Right kidney (tissue), 9 donors: Measurements from ENCODE around the gene SEMA3G.
A peak's percentile ranks its signal among the peaks of the same experiment; 100 is the strongest.

Source experiments
- DNase-seq: peaks from one replicate; pipeline ENCODE4 v3.0.0-alpha.2; 2016
- long read RNA-seq, 8 donors: transcript quantifications; one replicate each; lab custom pipeline, GENCODE V29; 2026

Gene SEMA3G
- long read RNA-seq, donor 1 = 0 reads
- long read RNA-seq, donor 2 = 0 reads
- long read RNA-seq, donor 3, partial matches to known transcripts = 17 of 17 reads
- long read RNA-seq, donor 3, other reads (novel, unspliced or antisense) = 0 of 17 reads
- long read RNA-seq, donor 4 = 0 reads
- long read RNA-seq, donor 5 = 0 reads
- long read RNA-seq, donor 6, full-length matches to known transcripts = 1 of 6 reads
- long read RNA-seq, donor 6, partial matches to known transcripts = 5 of 6 reads
- long read RNA-seq, donor 6, other reads (novel, unspliced or antisense) = 0 of 6 reads
- long read RNA-seq, donor 7 = 0 reads
- long read RNA-seq, donor 8, partial matches to known transcripts = 48 of 48 reads
- long read RNA-seq, donor 8, other reads (novel, unspliced or antisense) = 0 of 48 reads

GRCh38 chr3:52444860-52445793 lies at the start of gene SEMA3G:
TSS of gene SEMA3G (minus strand) at chr3:52445103. CDS start at chr3:52445027, 76 bp downstream.
- peak; percentile 35 for DNase-seq

DNA sequence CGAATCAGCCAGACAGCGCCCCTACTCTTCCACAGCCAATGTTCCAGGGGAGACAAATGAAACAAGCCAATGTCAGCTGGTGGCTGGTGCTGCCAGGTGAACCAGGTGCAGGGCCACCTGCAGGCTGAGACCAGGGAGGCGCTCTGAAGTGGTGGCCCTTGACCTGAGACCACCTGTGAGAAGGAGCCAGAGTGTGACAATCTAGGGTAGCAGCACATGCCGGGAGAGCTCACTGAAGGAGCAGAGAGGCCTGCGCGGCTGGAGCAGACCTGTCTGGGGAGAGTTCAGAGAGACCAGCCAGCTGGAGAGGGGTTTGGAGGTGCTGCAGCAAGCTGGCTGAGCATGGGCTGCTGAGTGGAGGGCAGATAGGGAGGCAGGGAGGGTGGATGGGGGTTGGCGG lies 49.5 kb upstream of the SEMA3G start:
- DNase-seq = no peak

DNA sequence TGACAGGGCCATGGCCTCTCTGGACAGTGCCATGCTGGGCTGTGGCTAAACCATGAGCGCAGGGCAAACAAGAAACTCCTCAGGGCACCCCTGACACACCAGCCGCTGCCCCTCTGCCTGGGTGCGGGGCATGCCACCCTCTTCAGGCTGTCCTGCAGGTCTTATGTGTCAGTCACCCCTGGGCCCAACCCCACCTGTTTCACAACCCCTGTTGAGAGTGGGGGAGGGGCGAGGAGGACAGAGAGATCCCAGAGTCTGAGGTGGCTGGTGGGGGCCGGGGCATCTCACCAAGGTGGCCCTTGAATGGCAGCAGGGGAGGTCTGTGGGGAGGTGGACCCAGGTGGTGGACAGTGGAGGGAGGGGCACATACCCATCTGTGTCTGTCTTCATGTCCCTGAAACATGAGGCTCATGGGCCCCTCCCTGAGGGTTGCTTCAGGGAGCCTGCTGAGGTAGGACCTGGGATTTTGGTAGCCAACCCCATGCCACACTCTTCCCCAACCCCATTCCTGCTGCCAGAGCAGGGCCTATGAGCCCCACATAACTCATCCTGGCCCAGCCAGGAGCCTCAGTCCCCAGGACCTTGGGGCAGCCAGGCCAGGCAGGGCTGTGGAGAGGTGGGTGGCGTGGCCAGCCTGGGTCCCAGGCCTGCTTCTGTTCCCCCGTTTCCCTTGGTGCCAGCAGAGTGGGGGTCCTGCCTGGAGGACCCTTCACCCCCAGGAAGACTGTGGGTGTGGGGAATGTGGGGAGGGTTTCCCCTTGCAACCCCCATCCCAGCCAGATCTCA lies 48.5 kb upstream of the SEMA3G start:
- no peak for DNase-seq

- DNase-seq = no peak
Measured at GRCh38 chr3:52492059-52492458, 47.2 kb upstream of the SEMA3G start.

DNA sequence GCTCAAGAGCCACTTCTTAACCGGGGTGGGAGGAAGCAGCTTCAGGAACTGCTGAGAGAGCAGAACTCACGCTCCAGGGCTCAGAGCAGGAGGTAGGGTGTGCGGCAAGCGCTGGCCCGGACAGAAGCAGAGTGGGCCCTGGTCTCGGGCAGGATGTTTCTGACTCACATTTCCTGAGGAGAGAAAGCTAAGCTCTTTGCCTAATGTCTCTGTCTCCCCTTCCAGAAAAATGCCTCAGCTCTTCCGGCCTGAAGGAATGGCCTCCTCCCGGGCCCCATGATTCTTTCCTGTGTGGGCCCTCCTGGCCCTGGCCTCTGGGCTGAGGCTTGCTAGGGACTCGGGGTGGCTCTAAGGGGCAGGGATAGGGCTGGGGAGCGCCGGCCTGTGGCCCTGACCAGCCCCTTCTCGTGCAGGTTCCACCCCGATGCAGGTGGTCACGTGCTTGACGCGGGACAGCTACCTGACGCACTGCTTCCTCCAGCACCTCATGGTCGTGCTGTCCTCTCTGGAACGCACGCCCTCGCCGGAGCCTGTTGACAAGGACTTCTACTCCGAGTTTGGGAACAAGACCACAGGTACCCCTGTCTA lies 46.1 kb upstream of the SEMA3G start:
- DNase-seq = no peak

- DNase-seq = no peak
Measured at GRCh38 chr3:52490035-52490938, 45.4 kb upstream of the SEMA3G start.

DNA sequence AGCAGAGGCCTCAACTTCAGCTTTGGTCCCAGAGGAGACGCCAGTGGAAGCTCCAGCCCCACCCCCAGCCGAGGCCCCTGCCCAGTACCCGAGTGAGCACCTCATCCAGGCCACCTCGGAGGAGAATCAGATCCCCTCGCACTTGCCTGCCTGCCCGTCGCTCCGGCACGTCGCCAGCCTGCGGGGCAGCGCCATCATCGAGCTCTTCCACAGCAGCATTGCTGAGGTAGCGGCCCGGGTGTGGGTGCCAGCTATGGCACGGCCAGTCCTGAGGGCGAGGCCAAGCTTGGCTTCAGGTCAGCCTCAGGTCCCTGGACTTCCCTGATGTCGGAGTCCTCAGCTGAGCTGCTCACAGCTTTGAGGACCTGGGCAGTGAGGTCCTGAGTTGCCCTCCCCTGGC lies 44.5 kb upstream of the SEMA3G start:
- no peak for DNase-seq

GRCh38 chr3:52488746-52489145 lies 43.8 kb upstream of the SEMA3G start:
- no peak for DNase-seq

GRCh38 chr3:52487788-52488691 lies 43.1 kb upstream of the SEMA3G start:
- no peak for DNase-seq

DNA sequence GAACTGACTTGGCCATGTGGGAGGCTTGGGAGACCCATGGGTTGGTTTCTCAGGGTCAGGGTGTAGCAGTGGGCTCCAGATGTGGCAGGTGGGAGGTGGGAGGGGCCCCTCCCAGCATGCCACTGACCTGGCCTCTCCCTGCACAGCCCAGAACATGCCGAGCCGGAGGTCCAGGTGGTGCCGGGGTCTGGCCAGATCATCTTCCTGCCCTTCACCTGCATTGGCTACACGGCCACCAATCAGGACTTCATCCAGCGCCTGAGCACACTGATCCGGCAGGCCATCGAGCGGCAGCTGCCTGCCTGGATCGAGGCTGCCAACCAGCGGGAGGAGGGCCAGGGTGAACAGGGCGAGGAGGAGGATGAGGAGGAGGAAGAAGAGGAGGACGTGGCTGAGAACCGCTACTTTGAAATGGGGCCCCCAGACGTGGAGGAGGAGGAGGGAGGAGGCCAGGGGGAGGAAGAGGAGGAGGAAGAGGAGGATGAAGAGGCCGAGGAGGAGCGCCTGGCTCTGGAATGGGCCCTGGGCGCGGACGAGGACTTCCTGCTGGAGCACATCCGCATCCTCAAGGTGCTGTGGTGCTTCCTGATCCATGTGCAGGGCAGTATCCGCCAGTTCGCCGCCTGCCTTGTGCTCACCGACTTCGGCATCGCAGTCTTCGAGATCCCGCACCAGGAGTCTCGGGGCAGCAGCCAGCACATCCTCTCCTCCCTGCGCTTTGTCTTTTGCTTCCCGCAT lies 42.3 kb upstream of the SEMA3G start:
- DNase-seq = no peak

- no peak for DNase-seq
Measured at GRCh38 chr3:52484680-52485461, 40.0 kb upstream of the SEMA3G start.

DNA sequence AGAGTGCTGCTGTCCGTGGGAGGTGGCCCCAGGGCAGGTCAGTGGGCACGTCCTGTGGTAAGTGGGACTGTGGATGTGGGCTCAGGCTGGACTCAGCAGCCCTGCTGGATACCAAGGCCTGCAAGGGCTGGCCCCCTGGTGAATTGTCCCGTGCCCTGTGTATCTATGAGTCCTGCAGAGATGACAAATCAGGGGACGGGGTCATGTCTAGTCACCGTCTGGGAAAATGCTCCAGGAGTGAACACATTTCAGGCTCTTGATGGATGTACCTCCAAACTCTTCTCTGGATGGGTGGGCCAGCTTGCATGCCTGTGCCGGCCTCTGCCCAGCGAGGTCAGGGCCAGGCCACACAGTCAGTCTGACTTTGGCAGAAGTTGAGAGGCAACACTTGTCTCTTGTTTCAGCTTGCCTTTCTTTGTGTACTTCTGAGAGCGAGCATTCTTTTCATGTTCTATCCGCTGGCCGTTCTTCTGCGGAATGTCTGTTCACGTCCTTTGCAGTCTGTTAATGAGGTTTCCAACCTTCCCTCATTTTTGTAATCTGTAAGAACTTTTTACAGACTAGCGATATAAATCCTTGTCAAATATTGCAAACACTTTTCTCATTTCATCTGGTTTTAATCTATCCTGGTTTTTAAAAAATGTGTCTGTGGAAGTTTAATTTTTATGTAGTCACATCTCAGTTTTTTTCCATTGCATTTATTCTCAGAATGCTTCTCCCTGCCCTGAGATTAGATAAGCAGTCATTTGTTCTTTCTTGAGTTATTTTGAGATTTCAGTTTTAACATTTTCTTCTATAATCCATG lies 38.9 kb upstream of the SEMA3G start:
- no peak for DNase-seq

GRCh38 chr3:52483081-52483480 lies 38.2 kb upstream of the SEMA3G start:
- DNase-seq = no peak

DNA sequence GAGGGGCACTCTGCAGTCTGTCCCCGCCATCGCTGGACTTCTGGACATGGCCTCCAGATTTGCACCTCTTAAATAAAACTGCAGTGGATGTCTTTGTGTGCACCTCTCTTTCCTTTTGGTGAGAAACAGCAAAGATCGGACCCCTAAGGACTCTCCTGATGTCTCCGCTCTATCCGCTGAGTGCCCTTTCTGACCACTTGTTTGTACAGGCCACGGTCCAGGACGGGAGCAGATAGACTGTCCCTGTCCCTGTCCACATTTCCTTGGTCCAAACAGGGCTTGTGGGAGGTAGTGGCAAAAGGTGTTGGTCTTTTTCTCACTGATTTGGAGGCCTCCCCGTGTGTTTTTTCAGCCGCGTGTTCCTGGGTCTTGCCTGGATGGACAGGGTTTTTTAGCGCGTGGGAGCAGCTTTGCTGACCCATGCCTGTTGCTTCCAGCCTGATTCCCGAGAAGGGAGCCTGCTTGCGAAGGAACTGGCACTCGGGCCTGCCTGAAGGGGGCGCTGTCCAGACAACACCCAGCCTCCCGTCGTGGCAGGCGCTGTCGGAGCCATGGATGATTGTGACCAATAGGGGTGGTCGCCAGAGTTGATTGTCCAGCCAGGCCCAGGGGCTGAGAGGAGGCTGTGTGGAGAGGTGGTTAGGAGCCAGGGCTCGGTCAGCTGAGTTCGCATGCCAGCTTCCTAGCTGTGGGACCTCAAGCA lies 37.1 kb upstream of the SEMA3G start:
- DNase-seq = no peak

- no peak for DNase-seq
Measured at GRCh38 chr3:52480768-52481715, 36.1 kb upstream of the SEMA3G start.
